Smooth muscle cell (in vitro differentiated cells): ENCODE results near the gene CCL22. TPM values are rescaled to one million over a fixed set of nuclear protein-coding genes. Genes with fewer than 3 reads are reported as not detected.
A peak's percentile ranks its signal among the peaks of the same experiment; 100 is the strongest.
"Not testable (repeated sequence)": the region's sequence is repeated elsewhere in the genome, so short reads cannot be mapped to it uniquely, and the experiment has no call there.

Experiments
- DNase-seq: peaks from one replicate; lab custom pipeline; 2025; ENCODE audit not compliant: unreplicated experiment; lab: John Stamatoyannopoulos, UW
- H2AFZ ChIP-seq: fragments of 200-600 bp; sonication (generic); 2 replicates; pipeline ENCODE4 v1.6.0; 2016; ENCODE audit warnings: antibody characterized with exemption, low read depth, mild to moderate bottlenecking
- H3F3A ChIP-seq: fragments of 200-600 bp; sonication (generic); 2 replicates; pipeline ENCODE4 v1.6.0; 2017; ENCODE audit warnings: antibody characterized with exemption, low read depth
- H3K27ac ChIP-seq: fragments of 200-600 bp; sonication (generic); 2 replicates; pipeline ENCODE4 v1.5.1; 2016; ENCODE audit warnings: low read depth, mild to moderate bottlenecking
- H3K27me3 ChIP-seq: fragments of 200-600 bp; sonication (generic); 2 replicates; pipeline ENCODE4 v1.6.1; 2016; ENCODE audit warnings: low read depth, mild to moderate bottlenecking
- H3K36me3 ChIP-seq: fragments of 200-600 bp; sonication (generic); 2 replicates; pipeline ENCODE4 v1.5.1; 2016; ENCODE audit warnings: low read depth
- H3K4me1 ChIP-seq: fragments of 200-600 bp; sonication (generic); 2 replicates; pipeline ENCODE4 v1.5.1; 2016; ENCODE audit warnings: low read depth
- H3K4me2 ChIP-seq: fragments of 200-600 bp; sonication (generic); 2 replicates; pipeline ENCODE4 v1.6.0; 2016; ENCODE audit warnings: mild to moderate bottlenecking
- H3K4me3 ChIP-seq: fragments of 200-600 bp; sonication (generic); 2 replicates; pipeline ENCODE4 v1.5.1; 2016; ENCODE audit warnings: mild to moderate bottlenecking
- H3K79me2 ChIP-seq: fragments of 200-600 bp; sonication (generic); 2 replicates; pipeline ENCODE4 v1.6.0; 2016; ENCODE audit warnings: low read depth, mild to moderate bottlenecking
- H3K9ac ChIP-seq: fragments of 200-600 bp; sonication (generic); 2 replicates; pipeline ENCODE4 v1.6.0; 2016; ENCODE audit warnings: low read depth
- H3K9me3 ChIP-seq: fragments of 200-600 bp; sonication (generic); replicated peaks from 2 replicates; pipeline ENCODE4 v1.5.1; 2016; ENCODE audit warnings: low read depth
- H4K20me1 ChIP-seq: fragments of 200-600 bp; sonication (generic); 2 replicates; pipeline ENCODE4 v1.6.0; 2016; ENCODE audit warnings: low read depth
- WGBS: methylation state at CpG from one replicate; pipeline ENCODE4 v1.1.7; 2016; ENCODE audit warnings: low lambda C conversion rate; 5-methylcytosine and 5-hydroxymethylcytosine counted together
- polyA plus RNA-seq: library from polyadenylated mRNA; unstranded; fragments of >200 nt; fragmentation: Nextera tagmentation; extraction: Ambion mirVana; gene quantifications from 2 replicates; pipeline ENCODE4 v1.2.1, GENCODE V29; 2016
- total RNA-seq: library from RNA; depleted of rRNA; stranded (reverse); fragments of >200 nt; gene quantifications from 2 replicates; pipeline ENCODE4 v1.2.3, GENCODE V29; 2014
- TF ChIP-seq, protein P1 (sequence below): fragments of 200-600 bp; sonication (generic); IDR thresholded peaks from 2 replicates; pipeline ENCODE4 v1.5.1; 2017; ENCODE audit warnings: borderline replicate concordance, mild to moderate bottlenecking, antibody characterized with exemption; ENCODE audit not compliant: insufficient read depth, poor library complexity, severe bottlenecking

CCL22 gene
- total and polyA plus RNA-seq, 2 experiments from 2014 or later: not detected

DNA sequence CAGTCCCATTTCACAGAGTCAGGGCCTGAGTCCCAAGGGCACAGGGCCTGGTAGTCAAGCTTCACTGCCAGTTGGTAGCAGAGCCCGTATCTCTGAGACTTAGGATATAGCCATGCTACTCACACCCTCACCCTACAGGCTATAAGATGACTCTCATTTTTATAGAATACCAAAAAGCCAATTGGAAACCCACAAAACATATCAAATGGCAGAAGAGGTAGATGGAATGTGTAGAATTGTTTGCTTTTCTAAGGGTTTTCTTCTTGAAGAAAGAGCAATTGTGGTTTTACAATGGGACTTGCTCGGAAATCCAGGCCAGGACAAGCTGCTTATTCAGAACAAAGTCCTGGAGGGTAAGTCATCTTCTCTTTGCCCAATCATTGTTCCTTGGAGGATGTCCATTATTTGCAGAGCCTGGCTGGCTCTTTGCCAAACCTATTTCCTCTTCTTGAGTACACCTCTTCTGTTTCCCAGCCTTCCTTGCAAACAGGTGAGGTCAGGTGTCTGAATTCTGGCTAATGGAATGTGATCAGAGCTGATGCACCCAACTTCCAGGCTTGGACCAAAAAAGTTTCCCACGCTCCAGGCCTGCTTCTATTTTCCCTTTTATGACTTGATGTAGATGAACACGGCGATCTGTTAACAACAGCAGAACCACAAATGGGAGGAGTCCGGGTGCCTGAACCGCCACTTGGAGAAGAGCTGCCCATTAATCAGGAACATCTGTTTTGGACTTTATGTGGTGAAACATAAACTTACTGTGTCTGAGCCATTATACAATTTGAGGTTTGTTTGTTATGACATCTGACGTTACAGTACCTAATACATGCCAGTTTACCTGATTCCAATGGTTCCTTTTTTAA lies 16.9 kb upstream of the CCL22 start:
- Histone ChIP-seq H3K4me2 (peak overlapping the region; percentile 60), H3K9me3 (no peaks in the 10 kb centered on the region), H3K4me1 (no peaks in the 10 kb centered on the region), H3K27ac (peak overlapping the region; percentile 71), H3K79me2 (no peaks in the 10 kb centered on the region), H3K4me3 (no peak overlapping the region), H3K27me3 (peaks cover 2% of the 10 kb centered on the region), H4K20me1 (no peaks in the 10 kb centered on the region), H2AFZ (no peak overlapping the region), H3F3A (peaks cover 9% of the 10 kb centered on the region), H3K9ac (no peak overlapping the region), H3K36me3 (no peaks in the 10 kb centered on the region)
- TF ChIP-seq, protein P1, sequence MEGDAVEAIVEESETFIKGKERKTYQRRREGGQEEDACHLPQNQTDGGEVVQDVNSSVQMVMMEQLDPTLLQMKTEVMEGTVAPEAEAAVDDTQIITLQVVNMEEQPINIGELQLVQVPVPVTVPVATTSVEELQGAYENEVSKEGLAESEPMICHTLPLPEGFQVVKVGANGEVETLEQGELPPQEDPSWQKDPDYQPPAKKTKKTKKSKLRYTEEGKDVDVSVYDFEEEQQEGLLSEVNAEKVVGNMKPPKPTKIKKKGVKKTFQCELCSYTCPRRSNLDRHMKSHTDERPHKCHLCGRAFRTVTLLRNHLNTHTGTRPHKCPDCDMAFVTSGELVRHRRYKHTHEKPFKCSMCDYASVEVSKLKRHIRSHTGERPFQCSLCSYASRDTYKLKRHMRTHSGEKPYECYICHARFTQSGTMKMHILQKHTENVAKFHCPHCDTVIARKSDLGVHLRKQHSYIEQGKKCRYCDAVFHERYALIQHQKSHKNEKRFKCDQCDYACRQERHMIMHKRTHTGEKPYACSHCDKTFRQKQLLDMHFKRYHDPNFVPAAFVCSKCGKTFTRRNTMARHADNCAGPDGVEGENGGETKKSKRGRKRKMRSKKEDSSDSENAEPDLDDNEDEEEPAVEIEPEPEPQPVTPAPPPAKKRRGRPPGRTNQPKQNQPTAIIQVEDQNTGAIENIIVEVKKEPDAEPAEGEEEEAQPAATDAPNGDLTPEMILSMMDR: no peak
- DNase-seq: no peak
- 38% methylated on average over 8 of the region's 8 CpGs for WGBS

DNA sequence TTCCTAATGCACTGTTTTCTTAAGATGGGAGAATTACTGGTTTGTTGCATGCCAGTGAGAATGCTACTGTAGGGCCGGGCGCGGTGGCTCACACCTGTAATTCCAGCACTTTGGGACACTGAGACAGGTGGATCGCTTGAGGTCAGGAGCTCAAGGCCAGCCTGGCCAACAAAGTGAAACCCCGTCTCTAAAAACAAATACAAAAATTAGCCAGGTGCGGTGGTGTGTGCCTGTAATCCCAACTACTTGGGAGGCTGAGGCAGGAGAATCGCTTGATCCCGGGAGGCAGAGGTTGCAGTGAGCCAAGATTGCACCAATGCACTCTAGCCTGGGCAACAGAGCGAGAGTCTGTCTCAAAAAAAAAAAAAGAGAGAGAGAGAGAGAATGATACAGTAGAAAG lies 16.0 kb upstream of the CCL22 start:
- WGBS: 96% methylated on average over 9 of the region's 9 CpGs
- H3K79me2 ChIP-seq, H3K36me3 ChIP-seq, H3K4me1 ChIP-seq, H3K27ac ChIP-seq, H3K27me3 ChIP-seq, H2AFZ ChIP-seq, H3F3A ChIP-seq, H4K20me1 ChIP-seq, H3K9ac ChIP-seq, H3K4me3 ChIP-seq, H3K9me3 ChIP-seq, DNase-seq: not testable (repeated sequence)
- peak overlapping the region; percentile 60 for H3K4me2 ChIP-seq

DNA sequence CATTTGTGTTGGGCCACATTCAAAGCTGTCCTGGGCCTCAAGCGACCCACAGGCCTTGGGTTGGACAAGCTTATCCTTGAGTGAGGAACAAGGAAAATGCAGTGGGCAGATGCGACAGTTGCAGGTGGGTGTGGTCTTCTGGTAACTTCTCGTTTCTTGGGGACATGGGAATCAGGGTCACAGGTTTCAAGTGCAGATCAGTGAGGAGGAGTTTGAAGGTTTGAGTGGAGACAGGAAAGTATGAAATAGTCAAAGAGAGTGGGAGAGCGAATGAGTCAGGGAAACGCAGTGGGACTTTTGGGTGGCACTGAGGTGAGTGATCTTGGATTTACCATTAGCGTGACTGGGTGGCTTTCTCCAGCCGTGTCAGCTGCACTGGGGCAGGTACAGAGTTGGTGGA lies 15.4 kb upstream of the CCL22 start:
- Histone ChIP-seq H3K36me3 (no peaks in the 10 kb centered on the region), H3K9ac (no peak overlapping the region), H2AFZ (no peak overlapping the region), H3K9me3 (peaks cover 4% of the 10 kb centered on the region), H3K4me1 (no peaks in the 10 kb centered on the region), H3K27ac (no peak overlapping the region), H4K20me1 (no peaks in the 10 kb centered on the region), H3K27me3 (peaks cover 5% of the 10 kb centered on the region), H3K79me2 (no peaks in the 10 kb centered on the region), H3K4me3 (no peak overlapping the region), H3K4me2 (no peak overlapping the region), H3F3A (peaks cover 9% of the 10 kb centered on the region)
- WGBS: 92% methylated on average over 7 of the region's 7 CpGs
- TF ChIP-seq, protein P1: no peak
- no peak for DNase-seq

DNA sequence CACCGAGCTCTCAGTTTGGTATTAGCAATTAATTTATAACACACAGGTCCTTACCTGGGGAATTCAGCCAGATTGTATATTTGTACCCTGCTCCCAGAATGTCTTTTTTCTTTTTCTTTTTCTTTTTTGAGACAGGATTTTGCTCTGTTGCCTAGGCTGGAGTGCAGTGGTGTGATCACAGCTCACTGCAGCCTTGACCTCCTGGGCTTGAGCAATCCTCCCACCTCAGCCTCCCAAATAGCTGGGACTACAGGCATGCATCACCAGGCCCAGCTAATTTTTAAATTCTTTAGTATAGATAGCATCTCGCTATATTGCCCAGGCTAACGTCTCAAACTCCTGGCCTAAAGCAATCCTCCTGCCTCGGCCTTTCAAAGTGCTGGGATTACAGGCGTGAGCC lies 14.5 kb upstream of the CCL22 start:
- H3K27ac ChIP-seq, H3K4me3 ChIP-seq, H3K27me3 ChIP-seq, H4K20me1 ChIP-seq, H3F3A ChIP-seq, H3K79me2 ChIP-seq, H3K4me1 ChIP-seq, H3K4me2 ChIP-seq, H2AFZ ChIP-seq, H3K9ac ChIP-seq, H3K9me3 ChIP-seq, DNase-seq, H3K36me3 ChIP-seq: not testable (repeated sequence)
- 82% methylated on average over 5 of the region's 5 CpGs for WGBS
